Gastroesophageal sphincter (tissue), 3 donors: ENCODE measurements around the gene ACIN1.

Experiments used
- CTCF ChIP-seq, 4 experiments: fragments of 200-600 bp in 2 of 4; fragments of 450-650 bp in 2 of 4; sonication (generic) in 1 of 4; IDR thresholded peaks; one replicate each; pipeline ENCODE4 v1.5.1; 2017 to 2019; ENCODE audit warnings: antibody characterized with exemption in 4 of 4, mild to moderate bottlenecking in 2 of 4, moderate library complexity in 2 of 4
- POLR2AphosphoS5 ChIP-seq: sonication (generic); formaldehyde crosslinking; IDR thresholded peaks from one replicate; pipeline ENCODE4 v1.6.1; 2017; ENCODE audit warnings: antibody characterized with exemption

- TF ChIP-seq CTCF (IDR thresholded peaks at IDR 0.05) (no peak), POLR2AphosphoS5 (peak; percentile 57)
Measured at GRCh38 chr14:23034498-23035302, 60.2 kb downstream of the ACIN1 start, which contains the start of gene PSMB5.
